GM21367 (cell line): ENCODE results near the gene KRT5.

Experiments used
- ATAC-seq: cut with Tn5 transposase; IDR thresholded peaks from one replicate; pipeline ENCODE4 v1.9.1; 2021; ENCODE audit not compliant: unreplicated experiment

Gene KRT5

DNA sequence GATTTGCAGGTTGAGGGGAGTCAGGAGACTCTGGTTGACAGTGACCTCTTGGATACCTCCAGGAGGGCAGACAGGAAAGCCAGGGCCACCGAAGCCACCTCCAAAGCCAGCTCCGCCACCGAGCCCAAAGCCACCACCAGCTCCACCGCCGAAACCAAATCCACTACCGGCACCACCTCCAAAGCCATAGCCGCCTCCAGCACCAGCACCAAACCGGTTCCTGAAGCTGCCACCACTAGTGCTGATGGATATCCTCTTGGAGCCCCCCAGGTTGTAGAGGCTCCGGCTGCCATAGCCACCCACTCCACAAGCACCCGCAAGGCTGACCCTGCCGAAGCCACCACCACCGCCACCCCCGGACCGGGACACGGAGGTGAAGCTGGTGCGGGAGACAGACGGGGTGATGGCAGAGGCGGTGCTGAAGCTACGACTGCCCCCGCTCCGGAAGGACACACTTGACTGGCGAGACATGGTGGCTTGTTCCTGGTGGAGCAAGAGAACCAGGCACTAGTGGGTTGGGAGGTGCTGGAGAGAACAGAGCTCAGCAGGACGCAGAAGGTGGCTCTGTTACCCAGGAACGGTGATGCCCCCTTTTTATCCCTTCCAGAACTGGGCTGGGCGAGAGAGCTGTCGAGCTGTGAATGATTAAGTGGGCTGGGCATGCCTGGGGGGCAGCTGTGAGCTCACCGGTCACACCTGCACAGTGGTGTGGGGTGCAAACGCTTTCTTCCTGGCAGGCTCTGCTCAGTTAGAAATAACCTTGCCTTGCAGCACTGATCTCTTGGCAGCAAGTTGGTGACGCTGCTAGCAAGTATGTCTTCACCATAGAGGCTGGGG is at the start of gene KRT5:
KRT5 (minus strand) TSS at position 569 of the 837 bp plus-strand sequence; CDS start at position 471, 98 bp downstream.
- ATAC-seq: no peak

GRCh38 chr12:52568111-52568510 is 47.9 kb upstream of the KRT5 start:
- ATAC-seq: no peak

GRCh38 chr12:52566847-52567291 is 46.7 kb upstream of the KRT5 start:
- no peak for ATAC-seq

DNA sequence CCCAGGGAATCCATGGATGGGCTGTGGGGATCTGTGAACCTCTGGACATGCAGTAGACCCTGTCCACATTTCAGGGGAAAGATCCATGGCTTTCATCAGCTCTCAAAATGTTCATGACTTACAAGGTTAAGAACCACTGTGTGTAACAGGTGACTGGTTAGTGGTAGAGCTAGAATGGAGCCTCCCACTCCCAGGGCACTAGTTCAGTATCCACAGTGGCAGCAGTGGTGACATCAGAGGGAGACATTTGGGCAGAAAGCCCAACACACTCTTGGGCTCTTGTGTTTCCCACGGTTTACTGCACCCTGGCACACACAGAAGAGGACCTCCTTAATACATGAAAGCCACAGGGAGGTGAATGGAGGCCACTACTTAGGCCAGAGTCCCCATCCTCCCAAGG is 44.4 kb upstream of the KRT5 start:
- no peak for ATAC-seq

DNA sequence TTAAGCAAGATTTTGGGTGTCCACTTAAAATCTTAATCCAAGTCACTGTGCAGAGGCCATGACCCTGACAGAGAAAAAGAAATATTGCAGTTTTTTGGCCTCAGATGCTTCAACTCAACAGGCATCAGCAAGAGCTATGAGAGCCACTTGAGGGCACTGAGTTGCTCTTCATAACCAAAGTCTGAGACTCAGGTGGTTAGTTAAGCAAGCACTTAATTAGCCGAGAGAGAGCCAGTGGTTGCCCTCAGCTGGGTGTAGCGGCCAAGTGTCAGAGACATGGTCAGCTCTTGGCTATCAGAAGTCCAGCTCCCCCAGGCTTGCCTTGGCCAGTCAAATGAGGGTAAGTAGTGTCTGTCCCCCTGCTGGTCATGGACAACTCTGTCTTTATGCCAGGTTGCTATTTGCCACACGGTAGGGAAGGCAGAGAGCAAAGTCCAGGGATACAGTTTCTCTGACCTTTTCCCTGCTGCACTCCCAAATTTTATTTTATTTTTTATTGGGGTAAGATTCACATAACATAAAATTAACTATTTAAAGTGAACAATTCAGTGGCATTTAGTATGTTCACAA is 41.8 kb upstream of the KRT5 start:
- no peak for ATAC-seq

- ATAC-seq: no peak
These were observed 39.8 kb upstream of the KRT5 start for GRCh38 chr12:52559979-52560378.

GRCh38 chr12:52558781-52559445 is 38.7 kb upstream of the KRT5 start:
- ATAC-seq: no peak

GRCh38 chr12:52557476-52557875 is 37.3 kb upstream of the KRT5 start:
- ATAC-seq: no peak

GRCh38 chr12:52555577-52555976 is 35.4 kb upstream of the KRT5 start:
- no peak for ATAC-seq

DNA sequence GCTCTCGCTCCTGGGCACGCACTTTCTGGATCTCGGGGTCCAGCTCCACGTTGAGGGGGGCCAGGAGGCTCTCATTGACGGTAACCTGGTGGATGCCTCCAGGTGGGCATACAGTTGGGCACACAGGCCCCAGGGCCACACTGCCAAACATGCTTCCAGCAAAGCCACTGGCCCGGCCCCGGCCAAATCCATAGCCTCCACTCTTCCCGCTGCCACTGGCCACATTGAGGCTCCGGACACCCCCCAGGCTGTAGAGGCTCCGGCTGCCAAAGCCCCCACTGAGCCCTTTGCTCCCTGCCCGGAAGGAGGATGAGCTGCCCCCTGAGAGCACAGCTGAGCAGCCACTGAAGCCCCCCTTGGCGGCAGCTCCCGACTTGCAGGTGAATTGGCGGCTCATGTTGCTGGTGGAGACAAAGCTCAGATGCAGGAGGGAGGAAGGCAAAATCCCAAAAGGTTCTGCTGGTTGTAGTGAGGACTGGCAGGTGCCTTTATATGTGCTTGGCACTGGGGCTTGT is 32.5 kb upstream of the KRT5 start, which contains the start of gene KRT71:
KRT71 (minus strand) TSS at position 465 of the 515 bp plus-strand sequence; CDS start at position 397, 68 bp downstream.
- ATAC-seq: no peak

- ATAC-seq: no peak
These were observed 31.9 kb upstream of the KRT5 start for GRCh38 chr12:52552055-52552454.

DNA sequence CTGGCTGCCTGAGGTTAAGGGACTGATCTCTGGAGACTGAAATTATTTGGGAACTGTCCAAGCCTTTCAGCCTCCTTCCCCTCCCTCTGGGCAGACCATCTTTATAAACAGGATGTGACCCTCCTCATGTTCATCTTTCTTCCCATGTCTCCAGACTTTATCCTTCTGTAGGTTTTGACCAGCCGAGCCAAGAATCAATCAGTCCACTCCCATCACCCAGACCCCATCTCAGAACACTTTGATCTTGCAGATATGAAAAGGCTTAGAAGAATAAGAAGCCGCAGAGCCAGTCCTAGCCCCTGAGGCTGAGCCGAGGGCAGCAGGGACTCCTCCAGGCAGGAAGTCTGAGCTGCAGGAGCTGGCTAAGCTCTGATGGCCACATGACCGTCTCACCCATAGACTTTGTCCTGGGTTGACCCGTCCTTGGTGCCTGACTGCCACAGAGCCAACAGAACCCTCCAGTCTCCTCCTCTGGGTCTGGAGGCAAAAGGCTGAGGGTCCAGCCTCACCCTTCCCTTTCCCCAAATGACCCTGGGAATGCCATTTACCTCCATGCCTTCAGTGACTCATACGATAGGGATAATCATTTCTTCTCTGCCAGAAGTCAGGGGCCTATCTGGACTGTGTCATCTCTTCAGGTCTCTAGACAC is 31.1 kb upstream of the KRT5 start:
- no peak for ATAC-seq

DNA sequence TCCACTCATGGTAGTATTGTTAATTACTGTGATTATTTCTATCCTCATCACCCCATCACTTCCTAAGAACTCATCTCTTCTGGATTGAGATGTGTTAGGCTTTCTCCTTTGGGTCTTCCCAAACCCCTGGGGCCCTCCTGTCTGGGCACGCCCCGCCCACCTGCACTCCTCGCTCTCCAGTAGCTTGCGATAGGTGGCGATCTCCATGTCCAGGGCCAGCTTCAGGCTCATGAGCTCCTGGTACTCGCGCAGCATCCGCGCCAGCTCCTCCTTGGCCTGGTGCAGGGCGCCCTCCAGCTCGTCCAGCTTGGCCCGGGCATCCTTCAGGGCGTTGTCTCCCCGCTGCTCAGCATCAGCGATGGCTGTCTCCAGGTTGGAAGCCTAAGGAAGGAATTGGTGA is 25.9 kb upstream of the KRT5 start:
- ATAC-seq: no peak

DNA sequence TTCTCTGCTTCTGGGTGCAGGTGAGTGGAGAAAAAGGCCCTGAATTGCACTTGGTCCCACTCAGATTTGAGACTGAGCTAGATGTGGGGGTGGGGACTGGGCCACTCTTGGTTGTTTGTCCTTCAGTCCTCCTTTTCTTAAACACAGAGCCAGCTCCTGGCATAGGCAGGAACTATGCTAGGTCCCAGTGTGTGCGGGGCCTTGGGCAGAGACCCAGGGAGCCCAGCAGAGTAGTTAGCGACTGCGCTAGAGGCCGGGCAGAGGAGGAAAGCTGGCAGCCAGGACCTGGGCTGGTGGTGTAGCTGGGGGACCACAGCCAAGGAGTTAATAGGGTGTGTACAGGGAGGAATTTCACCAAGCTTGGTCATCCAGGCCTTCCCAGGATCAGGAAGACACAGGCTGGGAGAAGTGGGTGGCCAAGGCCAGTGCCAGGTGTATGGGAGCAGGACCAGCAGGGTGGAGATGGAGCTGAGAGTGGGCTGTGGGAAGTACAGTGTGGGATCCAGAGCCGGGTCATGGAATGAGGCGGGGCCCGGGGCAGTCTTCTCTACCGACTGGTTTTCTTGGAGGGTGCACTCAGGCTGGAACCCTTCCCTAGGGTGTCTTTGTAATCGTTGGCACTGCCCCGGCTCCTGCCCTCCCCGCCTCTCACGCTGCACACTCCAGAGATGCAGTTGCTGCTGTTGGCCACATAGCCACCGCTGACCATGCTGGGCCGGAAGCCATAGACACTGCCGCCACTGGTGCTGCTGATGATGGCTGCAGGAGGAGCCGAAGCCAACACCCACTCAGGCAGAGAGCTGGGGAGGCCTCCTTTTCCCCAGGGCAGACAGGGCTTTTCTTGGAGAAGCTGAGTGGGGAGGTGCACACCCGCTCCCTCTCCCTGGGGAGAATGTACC is 24.0 kb upstream of the KRT5 start:
- no peak for ATAC-seq

DNA sequence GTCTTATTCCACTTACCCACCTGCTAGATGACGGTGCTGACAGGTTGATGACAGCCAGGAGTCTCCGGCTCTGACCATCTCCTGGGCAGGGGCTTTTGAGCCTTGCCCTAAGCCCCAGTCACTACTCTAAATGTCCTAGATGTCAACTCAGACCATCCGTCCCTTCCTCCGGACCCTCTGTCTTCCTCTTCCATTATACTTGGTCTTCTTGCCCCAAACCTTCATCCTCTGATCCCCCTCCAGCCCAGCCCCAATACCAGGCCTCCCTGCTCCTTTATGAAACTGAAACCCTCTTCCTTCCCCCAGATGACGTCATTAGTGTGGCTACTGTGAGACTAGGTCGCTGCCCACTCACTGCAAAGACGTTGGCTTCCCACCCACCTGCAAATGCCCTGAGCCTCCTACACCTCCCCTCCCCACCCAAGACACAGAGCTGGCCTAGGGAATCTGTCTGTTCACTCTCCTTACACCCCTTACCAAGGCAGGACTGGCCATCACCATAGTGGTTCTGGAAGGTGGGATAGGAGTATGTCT is 22.7 kb upstream of the KRT5 start:
- no peak for ATAC-seq

DNA sequence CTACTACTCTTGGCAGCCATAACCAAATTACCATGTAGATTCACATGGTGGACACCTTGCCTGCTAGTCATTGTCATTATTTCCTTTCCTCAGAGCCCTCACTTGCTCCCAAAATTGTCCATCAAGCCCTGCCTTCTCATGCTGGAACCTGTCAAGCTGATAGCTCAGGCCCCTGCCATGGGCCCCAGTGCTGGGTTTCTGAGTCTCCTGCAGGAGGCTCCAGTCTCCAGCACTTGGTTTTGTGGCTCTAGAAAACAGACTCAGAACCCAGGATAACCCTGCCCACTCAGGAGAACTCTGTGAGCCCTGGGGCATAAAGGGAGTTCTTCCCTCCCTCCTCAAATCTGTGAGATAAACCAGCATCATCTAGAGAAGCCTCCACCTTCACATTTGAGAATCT is 22.0 kb upstream of the KRT5 start:
- ATAC-seq: no peak

- ATAC-seq: no peak
These were observed 21.5 kb upstream of the KRT5 start for GRCh38 chr12:52541709-52542108.

GRCh38 chr12:52540531-52540930 is 20.3 kb upstream of the KRT5 start:
- no peak for ATAC-seq

- ATAC-seq: no peak
These were observed 19.6 kb upstream of the KRT5 start for GRCh38 chr12:52539821-52540173.
